ENCODE data around the gene BATF2. TPM values are rescaled to one million over a fixed set of nuclear protein-coding genes. Genes with fewer than 3 reads are reported as not detected.

BATF2 gene
- polyA plus RNA-seq (2013, experiment 1 of 2), result 0.60 TPM
- 0.89 TPM for polyA plus RNA-seq (2013, experiment 2 of 2)

- H3K4me3 ChIP-seq (ENCODE audit: low read length), result peak within 1 kb of the TSS; percentile 19; the same call in 1 of the 2 replicates
- H3K9me3 ChIP-seq (ENCODE audit: insufficient read depth, low read depth, low read length), result no peaks in the 10 kb centered on the region
- peak within 1 kb of the TSS; percentile 43; the same call in 1 of the 2 replicates for H3K27ac ChIP-seq (ENCODE audit: low read depth, low read length)
- peak within 1 kb of the TSS; percentile 32; the same call in 1 of the 2 replicates for H3K9ac ChIP-seq (ENCODE audit: low read depth, low read length)
- H3K4me1 ChIP-seq (ENCODE audit: insufficient read depth, low read length), result peaks cover 4% of the 10 kb centered on the region; the same call in 1 of the 2 replicates
- H3K36me3 ChIP-seq (ENCODE audit: insufficient read depth, low read length), result no peaks in the 10 kb centered on the region
- no peaks in the 10 kb centered on the region for H3K27me3 ChIP-seq (ENCODE audit: insufficient read depth, low read length)
- WGBS, result 34% methylated on average over 9 of the region's 9 CpGs
Measured at GRCh38 chr11:64996710-64997380, at the start of gene BATF2. Gene BATF2, minus strand, starts transcription at chr11:64996971. Its CDS starts 57 bp downstream, at chr11:64996914.

GRCh38 chr11:65045728-65046127 is 49.0 kb upstream of the BATF2 start:
- no peaks in the 10 kb centered on the region for H3K4me1 ChIP-seq (ENCODE audit: insufficient read depth, low read length)
- H3K36me3 ChIP-seq (ENCODE audit: insufficient read depth, low read length), result peaks cover 33% of the 10 kb centered on the region
- H3K27ac ChIP-seq (ENCODE audit: low read depth, low read length), result no peak overlapping the region
- 92% methylated on average over 7 of the region's 7 CpGs for WGBS
- H3K9ac ChIP-seq (ENCODE audit: low read depth, low read length), result no peak overlapping the region
- H3K4me3 ChIP-seq (ENCODE audit: low read length), result no peak overlapping the region
- H3K9me3 ChIP-seq (ENCODE audit: insufficient read depth, low read depth, low read length), result no peaks in the 10 kb centered on the region
- H3K27me3 ChIP-seq (ENCODE audit: insufficient read depth, low read length), result no peaks in the 10 kb centered on the region

- WGBS, result 95% methylated on average over 5 of the region's 5 CpGs
- no peak overlapping the region for H3K4me3 ChIP-seq (ENCODE audit: low read length)
- H3K27me3 ChIP-seq (ENCODE audit: insufficient read depth, low read length), result no peaks in the 10 kb centered on the region
- H3K9me3 ChIP-seq (ENCODE audit: insufficient read depth, low read depth, low read length), result no peaks in the 10 kb centered on the region
- no peak overlapping the region for H3K9ac ChIP-seq (ENCODE audit: low read depth, low read length)
- H3K36me3 ChIP-seq (ENCODE audit: insufficient read depth, low read length), result peaks cover 33% of the 10 kb centered on the region
- H3K4me1 ChIP-seq (ENCODE audit: insufficient read depth, low read length), result peaks cover 5% of the 10 kb centered on the region; the same call in 1 of the 2 replicates
- H3K27ac ChIP-seq (ENCODE audit: low read depth, low read length), result no peak overlapping the region
Measured at GRCh38 chr11:65045061-65045460, 48.3 kb upstream of the BATF2 start.

GRCh38 chr11:65043881-65044501 is 47.2 kb upstream of the BATF2 start:
- Histone ChIP-seq H3K9ac (ENCODE audit: low read depth, low read length) (no peak overlapping the region), H3K4me1 (ENCODE audit: insufficient read depth, low read length) (peaks cover 5% of the 10 kb centered on the region; the same call in 1 of the 2 replicates), H3K4me3 (ENCODE audit: low read length) (no peak overlapping the region), H3K9me3 (ENCODE audit: insufficient read depth, low read depth, low read length) (no peaks in the 10 kb centered on the region), H3K27ac (ENCODE audit: low read depth, low read length) (no peak overlapping the region), H3K36me3 (ENCODE audit: insufficient read depth, low read length) (peaks cover 33% of the 10 kb centered on the region), H3K27me3 (ENCODE audit: insufficient read depth, low read length) (no peaks in the 10 kb centered on the region)
- 96% methylated on average over 23 of the region's 23 CpGs for WGBS

GRCh38 chr11:65042891-65043290 is 46.1 kb upstream of the BATF2 start:
- Histone ChIP-seq H3K9ac (ENCODE audit: low read depth, low read length) (no peak overlapping the region), H3K27ac (ENCODE audit: low read depth, low read length) (no peak overlapping the region), H3K27me3 (ENCODE audit: insufficient read depth, low read length) (no peaks in the 10 kb centered on the region), H3K36me3 (ENCODE audit: insufficient read depth, low read length) (peaks cover 36% of the 10 kb centered on the region), H3K4me1 (ENCODE audit: insufficient read depth, low read length) (peaks cover 5% of the 10 kb centered on the region; the same call in 1 of the 2 replicates), H3K9me3 (ENCODE audit: insufficient read depth, low read depth, low read length) (no peaks in the 10 kb centered on the region), H3K4me3 (ENCODE audit: low read length) (no peak overlapping the region; the same call in 1 of the 2 replicates)
- 97% methylated on average over 6 of the region's 6 CpGs for WGBS

GRCh38 chr11:65040847-65041622 is 44.3 kb upstream of the BATF2 start, which contains the start of gene SAC3D1:
Gene SAC3D1, plus strand, starts transcription at chr11:65041210. Its CDS starts 83 bp downstream, at chr11:65041293.
- peaks cover 34% of the 10 kb centered on the region for H3K36me3 ChIP-seq (ENCODE audit: insufficient read depth, low read length)

GRCh38 chr11:65040520-65040846 is 43.7 kb upstream of the BATF2 start:
- no peaks in the 10 kb centered on the region for H3K27me3 ChIP-seq (ENCODE audit: insufficient read depth, low read length)
- 24% methylated on average over 7 of the region's 7 CpGs for WGBS

More at GRCh38 chr11:65040847-65041622, 44.3 kb upstream of the BATF2 start, which contains the start of gene SAC3D1:
- Histone ChIP-seq H3K27me3 (ENCODE audit: insufficient read depth, low read length) (no peaks in the 10 kb centered on the region), H3K4me1 (ENCODE audit: insufficient read depth, low read length) (peaks cover 5% of the 10 kb centered on the region; the same call in 1 of the 2 replicates), H3K4me3 (ENCODE audit: low read length) (peak within 1 kb of the TSS; percentile 95), H3K27ac (ENCODE audit: low read depth, low read length) (peak within 1 kb of the TSS; percentile 95), H3K9me3 (ENCODE audit: insufficient read depth, low read depth, low read length) (no peaks in the 10 kb centered on the region), H3K9ac (ENCODE audit: low read depth, low read length) (peak within 1 kb of the TSS; percentile 90)
- WGBS, result under 1% methylated on average over 91 of the region's 91 CpGs

GRCh38 chr11:65036931-65037330 is 40.2 kb upstream of the BATF2 start:
- peaks cover 14% of the 10 kb centered on the region; the same call in 1 of the 2 replicates for H3K36me3 ChIP-seq (ENCODE audit: insufficient read depth, low read length)
- no peaks in the 10 kb centered on the region for H3K27me3 ChIP-seq (ENCODE audit: insufficient read depth, low read length)
- no peak overlapping the region for H3K4me3 ChIP-seq (ENCODE audit: low read length)
- no peaks in the 10 kb centered on the region for H3K9me3 ChIP-seq (ENCODE audit: insufficient read depth, low read depth, low read length)
- 96% methylated on average over 6 of the region's 6 CpGs for WGBS
- H3K4me1 ChIP-seq (ENCODE audit: insufficient read depth, low read length), result peaks cover 5% of the 10 kb centered on the region; the same call in 1 of the 2 replicates
- H3K27ac ChIP-seq (ENCODE audit: low read depth, low read length), result no peak overlapping the region
- H3K9ac ChIP-seq (ENCODE audit: low read depth, low read length), result no peak overlapping the region

More at GRCh38 chr11:65040520-65040846, 43.7 kb upstream of the BATF2 start:
- Histone ChIP-seq H3K9ac (ENCODE audit: low read depth, low read length) (peak overlapping the region; percentile 90), H3K36me3 (ENCODE audit: insufficient read depth, low read length) (peaks cover 33% of the 10 kb centered on the region), H3K27ac (ENCODE audit: low read depth, low read length) (peak overlapping the region; percentile 95), H3K4me1 (ENCODE audit: insufficient read depth, low read length) (peaks cover 5% of the 10 kb centered on the region; the same call in 1 of the 2 replicates), H3K9me3 (ENCODE audit: insufficient read depth, low read depth, low read length) (no peaks in the 10 kb centered on the region), H3K4me3 (ENCODE audit: low read length) (peak overlapping the region; percentile 95)

GRCh38 chr11:65035579-65035978 is 38.8 kb upstream of the BATF2 start:
- H3K4me1 ChIP-seq (ENCODE audit: insufficient read depth, low read length), result peaks cover 5% of the 10 kb centered on the region; the same call in 1 of the 2 replicates
- H3K27ac ChIP-seq (ENCODE audit: low read depth, low read length), result no peak overlapping the region
- H3K4me3 ChIP-seq (ENCODE audit: low read length), result no peak overlapping the region
- H3K36me3 ChIP-seq (ENCODE audit: insufficient read depth, low read length), result peaks cover 14% of the 10 kb centered on the region; the same call in 1 of the 2 replicates
- WGBS, result 92% methylated on average over 11 of the region's 11 CpGs
- no peaks in the 10 kb centered on the region for H3K9me3 ChIP-seq (ENCODE audit: insufficient read depth, low read depth, low read length)
- H3K9ac ChIP-seq (ENCODE audit: low read depth, low read length), result no peak overlapping the region
- H3K27me3 ChIP-seq (ENCODE audit: insufficient read depth, low read length), result no peaks in the 10 kb centered on the region

GRCh38 chr11:65034423-65034822 is 37.7 kb upstream of the BATF2 start:
- Histone ChIP-seq H3K9ac (ENCODE audit: low read depth, low read length) (no peak overlapping the region), H3K4me3 (ENCODE audit: low read length) (no peak overlapping the region), H3K27ac (ENCODE audit: low read depth, low read length) (no peak overlapping the region), H3K9me3 (ENCODE audit: insufficient read depth, low read depth, low read length) (no peaks in the 10 kb centered on the region), H3K36me3 (ENCODE audit: insufficient read depth, low read length) (peaks cover 14% of the 10 kb centered on the region; the same call in 1 of the 2 replicates), H3K27me3 (ENCODE audit: insufficient read depth, low read length) (no peaks in the 10 kb centered on the region), H3K4me1 (ENCODE audit: insufficient read depth, low read length) (no peaks in the 10 kb centered on the region)
- WGBS, result 94% methylated on average over 2 of the region's 2 CpGs
